ENCODE measurements around the gene AKR1C1. TPM values are rescaled to one million over a fixed set of nuclear protein-coding genes. Genes with fewer than 3 reads are reported as not detected.
"Not testable (repeated sequence)": the region's sequence is repeated elsewhere in the genome, so short reads cannot be mapped to it uniquely, and the experiment has no call there.

AKR1C1 gene
- total RNA-seq, 1 experiment from 2014 or later: 2.1 TPM

DNA sequence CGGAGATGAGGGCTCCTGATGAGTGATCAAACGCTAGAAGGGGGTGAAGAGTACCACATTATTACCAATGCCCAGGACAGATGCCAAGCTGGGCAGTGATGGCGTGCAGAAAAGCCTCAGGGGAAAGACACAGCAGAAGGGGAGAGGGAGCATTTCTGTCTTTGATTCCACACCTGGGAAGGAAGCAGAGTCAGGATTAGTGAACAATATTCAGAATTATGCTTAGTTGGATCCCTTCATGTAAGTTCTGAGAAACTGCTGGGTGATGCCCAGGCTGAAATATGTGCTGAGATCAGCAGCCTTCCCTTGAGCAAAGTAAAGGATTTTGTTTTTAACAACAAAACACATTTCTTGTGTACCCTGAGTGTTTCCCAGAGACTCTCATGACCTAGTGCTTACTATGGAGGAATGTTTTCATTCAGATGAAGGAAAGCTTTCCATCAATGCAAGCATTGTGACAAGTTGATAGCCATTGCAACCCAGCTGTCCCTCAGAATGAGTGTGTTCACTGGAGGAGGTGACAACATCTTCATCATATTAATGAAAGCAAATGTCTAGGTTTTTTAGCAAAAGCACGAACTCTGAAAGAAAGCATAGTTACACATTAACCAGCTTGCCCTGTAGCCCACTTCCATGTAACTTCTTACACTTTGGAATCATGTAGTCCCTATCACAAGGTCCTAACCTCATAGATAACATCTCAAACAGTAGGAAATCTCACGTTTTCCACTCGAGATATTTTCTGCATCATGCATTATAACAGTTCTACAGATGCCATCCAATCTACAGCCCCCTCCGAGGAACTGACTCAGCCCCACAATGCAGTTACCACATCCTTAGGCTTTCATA lies 23.8 kb upstream of the AKR1C1 start:
- Histone ChIP-seq H3K79me2 (ENCODE audit: insufficient read depth, low read length) (no peaks in the 10 kb centered on the region), H3K27me3 (ENCODE audit: insufficient read depth, low read length) (no peaks in the 10 kb centered on the region), H4K20me1 (ENCODE audit: insufficient read depth) (no peaks in the 10 kb centered on the region), H3K9me3 (ENCODE audit: control insufficient read depth in 1 of 2, insufficient read depth in 1 of 2, low read depth in 1 of 2, low read length in 2 of 2) (no peaks in the 10 kb centered on the region), H3K36me3 (ENCODE audit: control insufficient read depth in 1 of 2, insufficient read depth in 2 of 2, low read length in 2 of 2) (no peaks in the 10 kb centered on the region), H2AFZ (ENCODE audit: low read depth, low read length, poor library complexity, severe bottlenecking) (no peak overlapping the region), H3K27ac (ENCODE audit: low read depth, low read length) (no peak overlapping the region), H3K4me2 (ENCODE audit: low read length) (no peak overlapping the region), H3K9me2 (ENCODE audit: insufficient read depth) (no peaks in the 10 kb centered on the region), H3K4me1 (ENCODE audit: control insufficient read depth in 1 of 2, insufficient read depth in 2 of 2, low read length in 2 of 2) (peaks cover 0 to 16% of the 10 kb centered on the region in 2 experiments; a peak in 1 of 4 replicates), H3K4me3 (replicated peaks in 1 of 2; ENCODE audit: low read depth in 1 of 2, low read length in 2 of 2) (no peak overlapping the region), H3K9ac (ENCODE audit: low read length) (no peak overlapping the region)
- POLR2A ChIA-PET: no interaction called here
- intact Hi-C loops (cut with micrococcal nuclease): no loop called here
- no peak for TF ChIP-seq MAX (IDR thresholded peaks at IDR 0.05)
- TF ChIP-seq EGR1 (IDR thresholded peaks at IDR 0.05; ENCODE audit: low read depth): no peak
- TF ChIP-seq REST (IDR thresholded peaks at IDR 0.05; ENCODE audit: low read depth): no peak
- DNase-seq (ENCODE audit: low read depth, low spot score) (no peak), ATAC-seq (no peak)
- BruUV-seq (replicated peaks): no TSS peak
- CTCF ChIA-PET: no interaction called here
- RAD21 ChIA-PET (ENCODE audit: low non-redundant PET in 1 of 2, low total read pairs in 2 of 2, uncharacterized antibody in 2 of 2, unreplicated experiment in 2 of 2): no interaction called here

DNA sequence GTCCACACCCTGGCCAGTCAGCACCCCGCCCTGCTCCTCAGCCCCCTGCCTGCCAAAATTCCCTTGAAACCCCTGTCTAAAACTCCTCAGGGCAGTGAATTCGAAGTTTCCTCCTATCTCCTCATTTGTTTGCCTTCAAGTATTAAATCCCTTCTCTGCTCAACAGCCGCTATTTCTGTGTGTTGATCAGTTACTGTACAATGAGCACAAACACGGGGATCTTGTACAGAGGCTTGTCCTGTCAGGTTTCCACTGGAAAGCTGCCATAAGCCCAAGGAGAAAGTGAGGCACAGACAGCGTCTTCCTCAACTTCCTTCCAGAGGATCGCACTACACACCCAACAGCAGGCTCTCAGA lies 23.2 kb upstream of the AKR1C1 start:
- H3K4me2 ChIP-seq (ENCODE audit: low read length); H3K27me3 ChIP-seq (ENCODE audit: insufficient read depth, low read length); ATAC-seq; CTCF ChIA-PET; H3K4me3 ChIP-seq (replicated peaks in 1 of 2; ENCODE audit: low read depth in 1 of 2, low read length in 2 of 2); intact Hi-C loops (cut with micrococcal nuclease); H3K9me3 ChIP-seq (ENCODE audit: control insufficient read depth in 1 of 2, insufficient read depth in 1 of 2, low read depth in 1 of 2, low read length in 2 of 2); RAD21 ChIA-PET (ENCODE audit: low non-redundant PET in 1 of 2, low total read pairs in 2 of 2, uncharacterized antibody in 2 of 2, unreplicated experiment in 2 of 2); BruUV-seq (replicated peaks); H3K9ac ChIP-seq (ENCODE audit: low read length); DNase-seq (ENCODE audit: low read depth, low spot score); H3K79me2 ChIP-seq (ENCODE audit: insufficient read depth, low read length); H3K36me3 ChIP-seq (ENCODE audit: control insufficient read depth in 1 of 2, insufficient read depth in 2 of 2, low read length in 2 of 2); H2AFZ ChIP-seq (ENCODE audit: low read depth, low read length, poor library complexity, severe bottlenecking); H3K27ac ChIP-seq (ENCODE audit: low read depth, low read length); POLR2A ChIA-PET; H3K9me2 ChIP-seq (ENCODE audit: insufficient read depth); H4K20me1 ChIP-seq (ENCODE audit: insufficient read depth): not testable (repeated sequence)
- peaks cover 0 to 16% of the 10 kb centered on the region in 2 experiments; a peak in 1 of 4 replicates for H3K4me1 ChIP-seq (ENCODE audit: control insufficient read depth in 1 of 2, insufficient read depth in 2 of 2, low read length in 2 of 2)

- H4K20me1 ChIP-seq (ENCODE audit: insufficient read depth); H3K9me2 ChIP-seq (ENCODE audit: insufficient read depth); H3K36me3 ChIP-seq (ENCODE audit: control insufficient read depth in 1 of 2, insufficient read depth in 2 of 2, low read length in 2 of 2); H3K79me2 ChIP-seq (ENCODE audit: insufficient read depth, low read length); intact Hi-C loops (cut with micrococcal nuclease); DNase-seq (ENCODE audit: low read depth, low spot score); CTCF ChIA-PET; RAD21 ChIA-PET (ENCODE audit: low non-redundant PET in 1 of 2, low total read pairs in 2 of 2, uncharacterized antibody in 2 of 2, unreplicated experiment in 2 of 2); H3K27ac ChIP-seq (ENCODE audit: low read depth, low read length); H3K4me2 ChIP-seq (ENCODE audit: low read length); H2AFZ ChIP-seq (ENCODE audit: low read depth, low read length, poor library complexity, severe bottlenecking); H3K4me3 ChIP-seq (replicated peaks in 1 of 2; ENCODE audit: low read depth in 1 of 2, low read length in 2 of 2); H3K9ac ChIP-seq (ENCODE audit: low read length); BruUV-seq (replicated peaks); POLR2A ChIA-PET; H3K9me3 ChIP-seq (ENCODE audit: control insufficient read depth in 1 of 2, insufficient read depth in 1 of 2, low read depth in 1 of 2, low read length in 2 of 2); ATAC-seq; H3K27me3 ChIP-seq (ENCODE audit: insufficient read depth, low read length): not testable (repeated sequence)
- H3K4me1 ChIP-seq (ENCODE audit: control insufficient read depth in 1 of 2, insufficient read depth in 2 of 2, low read length in 2 of 2): peaks cover 0 to 16% of the 10 kb centered on the region in 2 experiments; a peak in 1 of 4 replicates
Measured at GRCh38 chr10:4940909-4941308, 22.3 kb upstream of the AKR1C1 start.

All from HCT116 (cell line).